HG02759 (cell line): ENCODE measurements around the gene HJURP.
"Not testable (repeated sequence)": the region's sequence is repeated elsewhere in the genome, so short reads cannot be mapped to it uniquely, and the experiment has no call there.

Experiments used
- ATAC-seq: cut with Tn5 transposase; IDR thresholded peaks from one replicate; pipeline ENCODE4 v1.9.1; 2021; ENCODE audit warnings: mild to moderate bottlenecking, moderate library complexity; ENCODE audit not compliant: unreplicated experiment

The HJURP gene

GRCh38 chr2:233854241-233854981 is at the start of gene HJURP:
Gene HJURP, minus strand, starts transcription at chr2:233854535. Its CDS starts 35 bp downstream, at chr2:233854500.
- ATAC-seq = peak; percentile 97

GRCh38 chr2:233901884-233902283 is 47.5 kb upstream of the HJURP start:
- no peak for ATAC-seq

DNA sequence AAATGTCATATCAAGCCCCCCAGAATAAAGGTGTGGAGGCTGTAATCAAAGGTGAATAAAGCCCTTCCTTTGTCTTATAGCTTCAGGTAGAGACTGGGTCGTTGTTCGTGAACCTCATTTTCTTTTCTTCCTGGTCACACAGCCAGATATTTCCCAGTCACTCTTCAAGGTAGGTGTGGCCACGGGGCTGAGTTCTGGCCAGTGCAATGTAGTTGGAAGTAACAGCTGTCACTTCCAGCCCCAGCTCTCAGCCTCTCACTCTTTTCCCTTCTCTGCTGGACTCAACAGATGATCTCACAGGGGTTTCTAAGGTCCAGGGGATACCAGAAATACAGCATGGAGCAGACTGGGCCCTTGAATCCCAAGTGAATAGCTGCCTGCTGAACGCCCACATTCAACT is 47.0 kb upstream of the HJURP start:
- ATAC-seq = no peak

- ATAC-seq = not testable (repeated sequence)
Observed at GRCh38 chr2:233896253-233896652, 41.9 kb upstream of the HJURP start.

GRCh38 chr2:233892793-233893192 is 38.5 kb upstream of the HJURP start:
- no peak for ATAC-seq

DNA sequence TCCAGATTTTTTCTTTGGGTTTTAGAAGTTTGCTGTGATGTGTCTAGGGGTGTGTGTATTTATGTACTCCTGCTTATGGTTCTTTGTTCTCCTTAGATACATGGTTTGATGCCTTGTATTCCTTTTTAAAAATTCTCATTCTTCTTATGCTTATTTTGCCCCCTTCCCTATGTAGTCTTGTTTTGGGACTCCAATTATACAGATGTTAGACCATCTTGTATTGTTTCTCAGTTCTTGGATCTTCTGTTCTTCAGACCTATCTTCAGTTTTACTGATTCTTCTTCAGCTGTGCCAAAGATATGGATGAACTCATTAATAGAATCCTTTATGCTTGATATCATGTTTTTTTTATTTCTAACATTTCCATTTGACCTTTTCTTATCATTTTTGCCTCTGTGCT is 28.0 kb upstream of the HJURP start:
- no peak for ATAC-seq

GRCh38 chr2:233872125-233872524 is 17.8 kb upstream of the HJURP start:
- not testable (repeated sequence) for ATAC-seq

DNA sequence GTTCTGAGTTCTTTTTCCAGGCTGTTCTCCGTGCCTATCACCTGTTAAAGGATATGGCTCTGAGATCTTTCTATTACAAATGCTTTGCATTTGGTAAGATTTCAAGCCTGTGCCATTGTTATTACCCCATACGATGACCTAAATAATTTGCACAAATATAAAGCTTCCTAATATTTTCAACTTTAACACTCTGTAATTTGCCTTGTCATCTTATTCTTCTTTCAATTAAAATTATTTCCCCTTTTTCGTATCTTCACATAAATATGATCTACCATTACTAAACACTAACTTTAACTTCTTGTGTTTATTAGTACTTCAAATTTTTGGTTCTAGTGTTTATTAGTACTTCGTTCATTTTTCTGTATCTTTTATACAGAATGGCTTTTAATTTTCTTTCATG is 17.1 kb upstream of the HJURP start:
- ATAC-seq = no peak

- no peak for ATAC-seq
Observed at GRCh38 chr2:233867993-233868532, 13.7 kb upstream of the HJURP start, which contains the start of gene MSL3B. Gene MSL3B, minus strand, starts transcription at chr2:233868386.

DNA sequence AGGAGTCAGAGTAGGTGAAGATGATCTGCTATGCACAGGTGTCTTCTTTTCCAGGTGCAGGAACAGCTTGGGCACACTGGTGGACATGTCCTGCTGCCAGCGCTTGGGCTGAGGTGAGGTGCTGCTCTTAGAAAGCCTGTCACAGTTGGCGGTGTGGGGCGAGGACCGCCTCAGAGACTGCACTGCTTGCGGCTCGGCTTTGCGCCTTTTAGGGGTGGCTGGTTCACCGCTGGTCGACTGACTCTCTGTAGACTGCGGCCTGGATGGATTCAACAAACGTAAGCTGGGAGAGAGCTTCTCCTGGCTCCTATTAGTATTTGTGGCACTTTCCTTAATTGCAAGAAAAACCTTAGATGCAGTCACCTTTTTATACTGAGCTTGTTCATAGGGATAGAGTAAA is 12.1 kb upstream of the HJURP start:
- no peak for ATAC-seq

DNA sequence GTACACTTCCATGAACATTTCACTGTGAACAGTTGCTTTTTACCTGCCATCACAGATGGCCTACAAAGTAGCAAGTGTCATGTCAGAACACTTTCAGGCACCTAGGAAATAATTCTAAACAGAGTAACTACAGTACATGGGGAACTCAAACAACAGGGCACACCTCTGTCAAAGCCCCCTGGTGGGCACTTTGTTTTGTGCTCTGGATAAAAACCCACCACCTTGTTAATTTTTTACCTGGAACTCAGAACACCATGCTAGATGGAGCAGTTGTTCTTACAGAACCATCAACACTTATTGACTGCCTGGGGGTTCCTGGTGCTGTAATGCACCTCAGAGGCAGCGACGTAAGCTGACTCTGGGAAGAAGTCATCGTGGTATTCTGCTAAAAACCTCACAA is 11.5 kb upstream of the HJURP start:
- ATAC-seq = no peak

GRCh38 chr2:233862261-233862768 is 8.0 kb upstream of the HJURP start:
- no peak for ATAC-seq

- no peak for ATAC-seq
Observed at GRCh38 chr2:233858331-233858730, 4.0 kb upstream of the HJURP start.

- no peak for ATAC-seq
Observed at GRCh38 chr2:233857511-233858141, 3.3 kb upstream of the HJURP start.

DNA sequence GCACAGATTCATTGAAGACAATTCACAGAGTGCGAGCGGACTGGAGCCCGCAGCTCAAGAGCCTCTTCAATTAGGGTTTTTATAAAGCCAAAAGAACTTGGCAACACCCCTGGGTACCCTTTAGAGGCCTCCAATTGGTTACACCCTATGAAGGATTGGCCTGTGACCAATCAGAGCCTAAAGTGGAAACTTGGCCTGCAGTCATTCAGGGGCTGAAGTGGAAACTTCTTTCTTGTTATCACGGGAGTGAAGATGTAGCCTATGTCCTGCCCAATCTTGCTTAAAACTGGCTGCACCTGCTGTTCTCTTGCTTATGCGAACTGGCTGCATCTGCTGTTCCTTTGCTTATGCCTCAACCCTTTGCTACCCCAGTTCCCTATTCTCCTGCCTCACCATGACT is 1.8 kb upstream of the HJURP start:
- no peak for ATAC-seq

- no peak for ATAC-seq
Observed at GRCh38 chr2:233855345-233855744, 1.0 kb upstream of the HJURP start.

DNA sequence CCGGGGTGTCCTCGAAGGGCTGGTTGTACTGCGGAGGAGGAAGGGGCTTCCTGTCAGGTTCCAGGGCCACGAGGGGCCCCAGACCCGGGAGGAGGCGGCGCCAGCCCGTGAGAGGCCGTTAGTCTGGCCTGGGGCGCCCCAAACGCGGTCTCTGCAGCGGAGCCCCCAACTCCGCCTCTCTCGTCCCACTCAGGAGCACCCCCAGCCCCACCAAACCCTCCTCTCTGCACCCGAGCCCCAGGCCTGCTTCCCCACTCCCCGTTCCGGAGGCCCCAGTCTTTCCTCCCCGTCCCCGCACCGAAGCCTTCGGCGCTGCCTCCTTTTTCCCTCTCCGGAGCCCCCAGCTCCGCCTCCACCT is 473 bp downstream of the HJURP start:
- ATAC-seq = no peak

- ATAC-seq = no peak
Observed at GRCh38 chr2:233853353-233853752, 982 bp downstream of the HJURP start.

DNA sequence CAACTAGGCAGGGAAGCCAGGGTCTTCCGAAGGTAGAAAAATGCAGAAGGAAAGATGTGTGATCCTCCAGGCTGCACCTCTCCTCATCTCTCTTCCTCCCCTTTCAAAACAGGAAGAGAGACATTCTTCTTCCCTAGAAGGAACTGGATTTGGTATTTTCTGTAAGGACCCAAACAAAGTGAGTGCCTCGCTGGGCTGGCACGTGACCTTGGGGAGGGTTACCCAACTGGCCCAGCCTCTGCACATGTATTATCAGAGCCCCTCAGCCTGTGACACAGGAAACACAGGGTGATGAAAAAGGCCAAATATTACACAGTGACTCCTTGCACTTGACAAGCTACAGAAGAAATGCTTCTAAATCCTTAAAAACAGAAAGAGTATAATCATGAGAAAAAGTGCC is 2.3 kb downstream of the HJURP start:
- ATAC-seq = no peak

GRCh38 chr2:233851169-233851568 is 3.2 kb downstream of the HJURP start:
- ATAC-seq = no peak

- ATAC-seq = no peak
Observed at GRCh38 chr2:233850745-233851144, 3.6 kb downstream of the HJURP start.

DNA sequence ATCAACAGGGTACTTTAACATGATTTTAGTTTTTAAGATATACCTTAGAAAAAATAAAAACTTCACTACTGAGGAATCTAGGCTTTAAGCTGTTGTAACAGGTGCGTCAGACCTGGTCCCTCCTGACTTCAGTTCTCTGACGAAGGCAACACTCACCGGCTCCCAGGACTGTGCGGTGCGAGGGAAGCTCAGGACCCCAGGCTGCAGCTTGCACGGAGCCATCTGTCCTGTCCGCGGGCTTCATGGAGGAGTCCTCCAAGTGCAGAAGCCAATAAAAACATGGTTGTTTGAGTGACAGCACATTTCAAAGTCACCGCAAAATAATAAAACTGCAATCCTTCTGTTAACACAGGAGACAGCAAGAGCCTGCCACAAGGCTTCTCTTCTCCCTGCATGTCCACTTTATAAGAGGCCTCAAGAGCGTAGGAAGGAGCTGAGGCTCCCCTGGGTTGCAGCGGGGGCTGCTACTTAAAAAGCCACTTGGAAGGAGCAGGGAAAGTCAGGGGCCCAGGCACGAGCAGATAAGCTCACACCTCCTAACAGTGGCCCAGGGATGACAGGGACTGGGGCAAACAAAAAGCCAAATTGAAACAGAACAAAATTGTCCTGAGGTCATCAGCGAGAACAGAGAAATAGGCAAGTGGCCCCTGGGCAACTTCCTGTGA is 4.6 kb downstream of the HJURP start:
- ATAC-seq = no peak
